Breast epithelium (tissue), 3 donors: ENCODE results near the gene PML.
"Not testable (repeated sequence)": the region's sequence is repeated elsewhere in the genome, so short reads cannot be mapped to it uniquely, and the experiment has no call there.

Experiments
- POLR2A ChIP-seq: fragments of 450-650 bp; IDR thresholded peaks from one replicate; pipeline ENCODE4 v1.6.1; 2016; ENCODE audit warnings: antibody characterized with exemption, mild to moderate bottlenecking, moderate library complexity
- POLR2AphosphoS5 ChIP-seq, 3 donors: sonication (generic); formaldehyde crosslinking; IDR thresholded peaks; one replicate each; pipeline ENCODE4 v1.6.1; 2017; ENCODE audit warnings: antibody characterized with exemption in 3 of 3
- TF ChIP-seq, protein P1 (sequence below), 3 donors: fragments of 450-650 bp; IDR thresholded peaks; one replicate each; pipeline ENCODE4 v1.5.1; 2016 to 2017; ENCODE audit warnings: antibody characterized with exemption in 3 of 3, mild to moderate bottlenecking in 3 of 3, moderate library complexity in 3 of 3

DNA sequence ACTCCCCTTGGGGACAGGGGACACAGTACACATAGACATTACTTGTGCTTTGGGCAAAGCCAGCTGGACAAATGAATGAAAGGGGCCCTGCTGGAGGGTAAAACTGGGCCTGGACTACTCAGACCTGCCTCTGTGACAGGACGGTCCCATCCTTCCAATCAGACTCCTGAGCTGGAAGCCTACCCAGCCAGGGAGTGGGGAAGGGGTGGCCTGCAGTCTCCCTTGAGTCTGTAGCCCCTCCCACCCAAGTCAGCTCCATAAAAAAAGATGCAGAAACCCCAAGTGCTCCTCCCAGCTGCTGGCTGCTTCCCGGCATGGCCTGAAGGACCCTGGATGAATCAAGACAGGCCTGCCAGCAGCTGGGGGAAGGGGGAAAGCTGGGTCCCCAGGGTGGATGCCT lies 100.1 kb downstream of the PML start:
- TF ChIP-seq, protein P1, sequence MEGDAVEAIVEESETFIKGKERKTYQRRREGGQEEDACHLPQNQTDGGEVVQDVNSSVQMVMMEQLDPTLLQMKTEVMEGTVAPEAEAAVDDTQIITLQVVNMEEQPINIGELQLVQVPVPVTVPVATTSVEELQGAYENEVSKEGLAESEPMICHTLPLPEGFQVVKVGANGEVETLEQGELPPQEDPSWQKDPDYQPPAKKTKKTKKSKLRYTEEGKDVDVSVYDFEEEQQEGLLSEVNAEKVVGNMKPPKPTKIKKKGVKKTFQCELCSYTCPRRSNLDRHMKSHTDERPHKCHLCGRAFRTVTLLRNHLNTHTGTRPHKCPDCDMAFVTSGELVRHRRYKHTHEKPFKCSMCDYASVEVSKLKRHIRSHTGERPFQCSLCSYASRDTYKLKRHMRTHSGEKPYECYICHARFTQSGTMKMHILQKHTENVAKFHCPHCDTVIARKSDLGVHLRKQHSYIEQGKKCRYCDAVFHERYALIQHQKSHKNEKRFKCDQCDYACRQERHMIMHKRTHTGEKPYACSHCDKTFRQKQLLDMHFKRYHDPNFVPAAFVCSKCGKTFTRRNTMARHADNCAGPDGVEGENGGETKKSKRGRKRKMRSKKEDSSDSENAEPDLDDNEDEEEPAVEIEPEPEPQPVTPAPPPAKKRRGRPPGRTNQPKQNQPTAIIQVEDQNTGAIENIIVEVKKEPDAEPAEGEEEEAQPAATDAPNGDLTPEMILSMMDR (IDR thresholded peaks at IDR 0.05) = not testable (repeated sequence)
- TF ChIP-seq POLR2A; POLR2AphosphoS5 (IDR thresholded peaks at IDR 0.05): not testable (repeated sequence)
